H1 (cell line): ENCODE data around the gene RPS6KB2. TPM values are rescaled to one million over a fixed set of nuclear protein-coding genes. Genes with fewer than 3 reads are reported as not detected.

Experiments used
- CTCF ChIA-PET: fragments of 300-600 bp; sonication (Branson Sonifier 250); formaldehyde crosslinking; loops from one replicate; lab custom pipeline; 2021; ENCODE audit not compliant: partially characterized antibody; lab: Charles Lee
- POLR2A ChIA-PET: fragments of 300-600 bp; sonication (Branson Sonifier 250); formaldehyde crosslinking; loops from one replicate; lab custom pipeline; 2021; ENCODE audit warnings: inconsistent platforms; ENCODE audit not compliant: partially characterized antibody; lab: Charles Lee
- DNase-seq, 2 experiments: peaks; one replicate each; pipeline versions ENCODE4 v3.0.0 to v3.0.0-alpha.2; 2010 to 2022; ENCODE audit warnings: low spot score in 2 of 2, low read depth in 1 of 2, mixed read lengths in 1 of 2
- FAIRE-seq: peaks from 2 replicates; lab custom pipeline; 2011; peaks lifted over from hg19 to GRCh38; lab: Jason Lieb, UNC
- H2AFZ ChIP-seq: 2 replicates; pipeline ENCODE4 v1.8.1; 2012; ENCODE audit warnings: low read length, inconsistent platforms
- H2AK5ac ChIP-seq: 2 replicates; pipeline ENCODE4 v1.6.1; 2013; ENCODE audit warnings: low read depth, low read length
- H2BK120ac ChIP-seq: replicated peaks from 2 replicates; pipeline ENCODE3; 2013; ENCODE audit warnings: low read depth, low read length, inconsistent platforms
- H2BK12ac ChIP-seq: 2 replicates; pipeline ENCODE4 v1.6.1; 2013; ENCODE audit warnings: low read depth, low read length
- H2BK15ac ChIP-seq: 2 replicates; pipeline ENCODE4 v1.6.1; 2013; ENCODE audit warnings: low read length
- H2BK20ac ChIP-seq: 2 replicates; pipeline ENCODE4 v1.6.1; 2013; ENCODE audit warnings: low read length
- H2BK5ac ChIP-seq: 2 replicates; pipeline ENCODE4 v1.6.1; 2013; ENCODE audit warnings: low read depth, low read length
- H3K14ac ChIP-seq: 2 replicates; pipeline ENCODE4 v1.6.1; 2013; ENCODE audit warnings: inconsistent platforms; ENCODE audit not compliant: insufficient read length
- H3K18ac ChIP-seq: 2 replicates; pipeline ENCODE4 v1.6.1; 2013; ENCODE audit warnings: low read length; ENCODE audit errors: extremely low read depth
- H3K23ac ChIP-seq: 2 replicates; pipeline ENCODE4 v1.6.1; 2013; ENCODE audit warnings: inconsistent platforms; ENCODE audit not compliant: insufficient read length
- H3K23me2 ChIP-seq: 2 replicates; pipeline ENCODE4 v1.6.1; 2013; ENCODE audit warnings: low read depth, low read length
- H3K27ac ChIP-seq: 2 replicates; pipeline ENCODE4 v1.6.1; 2011; ENCODE audit warnings: low read depth, low read length, inconsistent platforms
- H3K27me3 ChIP-seq, 4 experiments: replicated peaks in 1 of 4; 1 replicate in 1 of 4; 2 replicates in 3 of 4; pipeline versions ENCODE4 v1.6.1 to v1.8.1; 2011 to 2013; ENCODE audit warnings: low read length in 3 of 4, mild to moderate bottlenecking in 3 of 4, inconsistent platforms in 2 of 4, mixed read lengths in 2 of 4, moderate library complexity in 1 of 4; ENCODE audit not compliant: control insufficient read depth in 3 of 4, insufficient read depth in 3 of 4; ENCODE audit errors: extremely low read depth in 1 of 4
- H3K36me3 ChIP-seq, 4 experiments: 2 replicates each; pipeline versions ENCODE4 v1.6.1 to v1.8.1; 2011 to 2013; ENCODE audit warnings: mild to moderate bottlenecking in 4 of 4, low read length in 3 of 4, moderate library complexity in 2 of 4, control low read depth in 1 of 4, inconsistent platforms in 1 of 4; ENCODE audit not compliant: insufficient read depth in 4 of 4, control insufficient read depth in 2 of 4
- H3K4ac ChIP-seq: replicated peaks from 2 replicates; pipeline ENCODE3; 2013; ENCODE audit warnings: low read length, low read depth, mixed read lengths, inconsistent platforms; ENCODE audit not compliant: insufficient read length
- H3K4me1 ChIP-seq, 4 experiments: replicated peaks in 1 of 4; 1 replicate in 1 of 4; 2 replicates in 3 of 4; pipeline versions ENCODE4 v1.6.1 to v1.8.1; 2011 to 2013; ENCODE audit warnings: low read length in 3 of 4, inconsistent platforms in 2 of 4, mixed read lengths in 1 of 4; ENCODE audit not compliant: insufficient read depth in 4 of 4, control insufficient read depth in 3 of 4
- H3K4me2 ChIP-seq, 2 experiments: 2 replicates each; pipeline versions ENCODE4 v1.6.1 to v1.8.1; 2011 to 2013; ENCODE audit warnings: low read depth in 2 of 2, low read length in 2 of 2, control low read depth in 1 of 2, inconsistent platforms in 1 of 2, mild to moderate bottlenecking in 1 of 2; ENCODE audit not compliant: insufficient read depth in 1 of 2
- H3K4me3 ChIP-seq, 4 experiments: fragments of 200-600, 300-600 bp in 1 of 4; sonication (generic), shearing (Covaris generic), sonication (Bioruptor Twin) in 1 of 4; 2 replicates each; pipeline versions ENCODE4 v1.5.1 to v1.8.1; 2011 to 2016; ENCODE audit warnings: low read length in 4 of 4, low read depth in 3 of 4, control low read depth in 2 of 4, inconsistent platforms in 2 of 4, mild to moderate bottlenecking in 2 of 4, mixed read lengths in 1 of 4, moderate library complexity in 1 of 4; ENCODE audit not compliant: insufficient read depth in 2 of 4; ENCODE audit errors: extremely low read depth in 1 of 4
- H3K56ac ChIP-seq: replicated peaks from 2 replicates; pipeline ENCODE3; 2013; ENCODE audit warnings: low read depth, mild to moderate bottlenecking, mixed read lengths, low read length, inconsistent platforms; ENCODE audit not compliant: insufficient read length
- H3K79me1 ChIP-seq: 2 replicates; pipeline ENCODE4 v1.6.1; 2013; ENCODE audit warnings: low read depth, low read length, control low read depth
- H3K79me2 ChIP-seq, 2 experiments: 2 replicates each; pipeline versions ENCODE4 v1.6.1 to v1.8.1; 2012 to 2013; ENCODE audit warnings: low read length in 2 of 2, mild to moderate bottlenecking in 2 of 2, inconsistent platforms in 1 of 2; ENCODE audit not compliant: insufficient read depth in 2 of 2, control insufficient read depth in 1 of 2
- H3K9ac ChIP-seq, 4 experiments: replicated peaks in 1 of 4; 1 replicate in 1 of 4; 2 replicates in 3 of 4; pipeline versions ENCODE4 v1.6.1 to v1.8.1; 2011 to 2013; ENCODE audit warnings: low read depth in 3 of 4, low read length in 3 of 4, control low read depth in 2 of 4, mild to moderate bottlenecking in 2 of 4, moderate library complexity in 2 of 4, inconsistent platforms in 1 of 4; ENCODE audit errors: extremely low read depth in 1 of 4
- H3K9me3 ChIP-seq, 2 experiments: 2 replicates each; pipeline versions ENCODE4 v1.6.1 to v1.8.1; 2012 to 2013; ENCODE audit warnings: mild to moderate bottlenecking in 2 of 2, moderate library complexity in 2 of 2, control low read depth in 1 of 2, inconsistent platforms in 1 of 2, low read depth in 1 of 2, low read length in 1 of 2, mixed read lengths in 1 of 2; ENCODE audit not compliant: insufficient read depth in 2 of 2
- H4K20me1 ChIP-seq, 2 experiments: replicated peaks in 1 of 2; 2 replicates each; pipeline versions ENCODE3 to v1.8.1; 2011 to 2013; ENCODE audit warnings: inconsistent platforms in 2 of 2, low read length in 2 of 2, mild to moderate bottlenecking in 1 of 2; ENCODE audit not compliant: insufficient read depth in 2 of 2, control insufficient read depth in 1 of 2
- H4K5ac ChIP-seq: 2 replicates; pipeline ENCODE4 v1.6.1; 2013; ENCODE audit warnings: low read length, low read depth, mixed read lengths, inconsistent platforms; ENCODE audit not compliant: insufficient read length
- H4K8ac ChIP-seq: 2 replicates; pipeline ENCODE4 v1.8.0; 2013; ENCODE audit warnings: mild to moderate bottlenecking, moderate library complexity, low read length, inconsistent platforms; ENCODE audit not compliant: insufficient read depth; ENCODE audit errors: extremely low read depth
- H4K91ac ChIP-seq: replicated peaks from 2 replicates; pipeline ENCODE3; 2013; ENCODE audit warnings: low read length, mixed read lengths, inconsistent platforms; ENCODE audit not compliant: insufficient read length
- BRCA1 ChIP-seq: IDR thresholded peaks from 2 replicates; pipeline ENCODE4 v1.6.1; 2012; ENCODE audit warnings: low read depth, low read length, improper control_type of control experiment
- JUN ChIP-seq: IDR thresholded peaks from 2 replicates; pipeline ENCODE4 v1.6.1; 2011; ENCODE audit warnings: low read depth, mild to moderate bottlenecking, improper control_type of control experiment, low read length
- RXRA ChIP-seq: IDR thresholded peaks from 2 replicates; pipeline ENCODE4 v1.6.1; 2011; ENCODE audit warnings: low read depth, mild to moderate bottlenecking, low read length, moderate library complexity; ENCODE audit not compliant: insufficient read depth
- TAF1 ChIP-seq: IDR thresholded peaks from 2 replicates; pipeline ENCODE4 v1.6.1; 2011; ENCODE audit warnings: mild to moderate bottlenecking, low read depth, low read length
- WGBS, 2 experiments: shearing (Covaris generic) in 1 of 2; methylation state at CpG; one replicate each; pipeline versions ENCODE4 v1.1.6 to v1.1.7; 2013 to 2015; ENCODE audit warnings: low lambda C conversion rate in 2 of 2, mixed read lengths in 2 of 2, inconsistent platforms in 1 of 2, low coverage in 1 of 2, missing lambda C conversion rate in 1 of 2; ENCODE audit not compliant: insufficient replicate concordance in 2 of 2, insufficient coverage in 1 of 2, insufficient read length in 1 of 2; ENCODE audit errors: extremely low coverage in 1 of 2, missing lambda C conversion rate in 1 of 2; 5-methylcytosine and 5-hydroxymethylcytosine counted together
- polyA plus RNA-seq, 7 experiments: library from polyadenylated mRNA; depleted of rRNA in 3 of 7; stranded (reverse) in 5 of 7; unstranded in 2 of 7; fragments of >200 nt in 5 of 7; fragments of 200-250 nt in 2 of 7; gene quantifications; 1 replicate in 5 of 7; 2 replicates in 1 of 7; 4 replicates in 1 of 7; pipeline versions ENCODE4 v1.2.1 to v1.2.3, GENCODE V29; 2011 to 2013; ENCODE audit warnings: missing spikeins in 2 of 7, mixed read lengths in 2 of 7
- total RNA-seq: library from RNA; stranded (reverse); fragmentation: NEBNext Ultra II Directional; extraction: Animal tissue kit (Norgen Biotek cat#: 25700); gene quantifications from 2 replicates; pipeline ENCODE4 v1.2.1, GENCODE V29; 2021

Gene RPS6KB2
- total and polyA plus RNA-seq, 2 of the 8 experiments (the other 6 are each of a cell fraction or from before 2014, with no cell fraction given), result 41.0 to 47.1 TPM

- CTCF ChIA-PET, result interaction anchor here (0.7 to 1.6 kb wide), 6 partner anchors 10 to 65 kb away, joined by 3 to 5 read pairs (median 4); partner anchors contain the start of genes PPP1CA and TBC1D10C
- H2BK12ac ChIP-seq, result 0 out of 2 replicates have a peak overlapping the region, but pooled peaks have one; percentile 68
- no peaks in the 10 kb centered on the region for H3K79me2 ChIP-seq
- H3K14ac ChIP-seq, result no peak overlapping the region
- no peak overlapping the region for H4K5ac ChIP-seq
- peaks cover 12% of the 10 kb centered on the region; the same call in 1 of the 2 replicates for H3K23me2 ChIP-seq
- H3K36me3 ChIP-seq, result no peaks in the 10 kb centered on the region
- no peaks in the 10 kb centered on the region for H3K79me1 ChIP-seq
- POLR2A ChIA-PET, result interaction anchor here (1.3 to 10.2 kb wide), 4 partner anchors 19 to 66 kb away, joined by 3 to 104 read pairs (median 4); partner anchors contain the start of genes PTPRCAP and RAD9A
- H2BK5ac ChIP-seq, result no peak overlapping the region
- H3K4me3 ChIP-seq, result peak overlapping the region in 1 of 4 experiments; percentile 67; a peak in 1 of 8 replicates
- DNase-seq, result no peak
- H2AFZ ChIP-seq, result no peak overlapping the region
- peak overlapping the region; percentile 93; the same call in 1 of the 2 replicates for H2AK5ac ChIP-seq
- no peak overlapping the region for H2BK15ac ChIP-seq
- FAIRE-seq, result no peak
- peaks cover 0 to 3% of the 10 kb centered on the region in 2 experiments for H4K20me1 ChIP-seq
- peaks cover 0 to 18% (median 7%) of the 10 kb centered on the region in 4 experiments; a peak in 5 of 7 replicates for H3K27me3 ChIP-seq
- H3K27ac ChIP-seq, result no peak overlapping the region
- no peak overlapping the region for H3K56ac ChIP-seq
- H2BK120ac ChIP-seq, result no peak overlapping the region
- peak overlapping the region; percentile 46 for H3K4ac ChIP-seq
- H3K9ac ChIP-seq, result no peak overlapping the region; a peak in 2 of 7 replicates
- peak overlapping the region; percentile 57 to 86; a peak in 2 of 4 replicates for H3K4me2 ChIP-seq
- H4K8ac ChIP-seq, result no peak overlapping the region; the same call in 1 of the 2 replicates
- H3K4me1 ChIP-seq, result peaks cover 4 to 15% (median 11%) of the 10 kb centered on the region in 4 experiments
- H4K91ac ChIP-seq, result no peak overlapping the region
- 78% methylated on average over 20 of the region's 21 CpGs; no CpG with 5 or more reads in 1 of the 2 experiments for WGBS, 2 experiments
- H3K23ac ChIP-seq, result no peak overlapping the region
- no peaks in the 10 kb centered on the region for H3K9me3 ChIP-seq
- no peak overlapping the region for H2BK20ac ChIP-seq
- no peak overlapping the region; the same call in 1 of the 2 replicates for H3K18ac ChIP-seq
- TF ChIP-seq JUN (no peak), TAF1 (no peak), BRCA1 (no peak), RXRA (no peak)
Measured at GRCh38 chr11:67416416-67417335, 11.6 kb upstream of the RPS6KB2 start.
